RWPE2 (cell line): Measurements from ENCODE around the gene CD27.

Source experiments
- ATAC-seq: fragments of 200-7000 bp; cut with Tn5 transposase; 3 replicates; pipeline ENCODE4 v1.9.1; 2021; ENCODE audit warnings: low read depth
- DNase-seq: peaks from one replicate; pipeline ENCODE4 v3.0.0-alpha.2; 2020; ENCODE audit warnings: low spot score
- H3K27ac ChIP-seq: fragments of 450-650 bp; 2 replicates; pipeline ENCODE4 v1.5.1; 2017; ENCODE audit warnings: mild to moderate bottlenecking; ENCODE audit not compliant: poor library complexity, severe bottlenecking
- H3K27me3 ChIP-seq: fragments of 250-450 bp; sonication (Bioruptor Pico); 2 replicates; pipeline ENCODE4 v1.5.1; 2021; ENCODE audit warnings: mild to moderate bottlenecking, moderate library complexity; ENCODE audit not compliant: insufficient read depth, poor library complexity, severe bottlenecking
- H3K36me3 ChIP-seq: fragments of 250-450 bp; sonication (Bioruptor Pico); 2 replicates; pipeline ENCODE4 v1.5.1; 2020; ENCODE audit warnings: low read depth, mild to moderate bottlenecking, moderate library complexity
- H3K4me1 ChIP-seq: fragments of 250-450 bp; sonication (Bioruptor Pico); 2 replicates; pipeline ENCODE4 v1.5.1; 2021; ENCODE audit warnings: mild to moderate bottlenecking, moderate library complexity; ENCODE audit not compliant: insufficient read depth, poor library complexity, severe bottlenecking
- H3K4me3 ChIP-seq: fragments of 250-450 bp; sonication (Bioruptor Pico); 2 replicates; pipeline ENCODE4 v1.5.1; 2021; ENCODE audit warnings: mild to moderate bottlenecking, moderate library complexity; ENCODE audit not compliant: severe bottlenecking
- H3K9me3 ChIP-seq: fragments of 250-450 bp; sonication (Bioruptor Pico); 2 replicates; pipeline ENCODE4 v1.5.1; 2021; ENCODE audit warnings: mild to moderate bottlenecking, moderate library complexity; ENCODE audit not compliant: severe bottlenecking
- TF ChIP-seq, protein P1 (sequence below): fragments of 450-650 bp; IDR thresholded peaks from one replicate; pipeline ENCODE4 v1.5.1; 2017; ENCODE audit warnings: mild to moderate bottlenecking, moderate library complexity; ENCODE audit not compliant: poor library complexity, severe bottlenecking

CD27 gene

DNA sequence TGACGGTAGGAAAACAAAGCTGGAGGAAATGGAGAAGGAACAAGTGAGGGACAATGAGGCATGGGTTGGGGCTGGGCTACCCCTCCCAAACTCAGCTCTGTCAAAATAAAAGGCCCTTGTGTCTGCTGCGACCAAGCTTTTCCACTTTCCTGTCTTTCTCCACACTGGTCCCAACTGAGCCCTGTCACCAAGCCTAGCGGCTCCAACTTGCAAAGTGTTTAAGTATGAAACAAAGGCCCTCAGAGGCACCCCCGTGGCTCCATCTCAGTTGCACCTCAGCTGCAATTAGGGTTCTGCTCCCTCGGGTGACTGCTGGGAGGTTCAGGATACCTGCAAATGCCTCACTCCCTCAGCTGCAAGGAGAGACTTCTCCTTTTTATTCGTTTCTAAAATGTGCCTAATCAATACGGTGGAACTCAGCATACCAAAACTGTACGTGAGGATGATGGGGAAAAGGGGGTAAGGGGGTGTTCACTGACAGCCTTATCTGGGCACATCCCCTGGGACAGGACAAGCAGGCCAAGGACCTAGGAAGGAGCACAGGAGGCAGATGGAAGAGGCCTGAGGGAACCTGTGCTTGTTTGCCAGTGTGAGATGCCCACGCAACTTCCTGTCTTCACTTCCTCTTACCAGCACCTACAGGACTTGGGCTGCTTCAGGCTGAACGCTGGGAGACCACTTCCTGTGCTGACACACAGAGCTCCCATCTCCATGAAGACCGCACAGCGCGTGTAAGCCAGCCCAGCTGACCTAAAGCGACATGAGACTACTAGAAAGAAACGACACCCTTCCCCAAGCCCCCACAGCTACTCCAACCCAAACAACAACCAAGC, 16.9 kb downstream of the CD27 start:
- H3K27ac ChIP-seq: no peak overlapping the region
- peak; percentile 43; the same call in 2 of the 3 replicates for ATAC-seq
- TF ChIP-seq, protein P1, sequence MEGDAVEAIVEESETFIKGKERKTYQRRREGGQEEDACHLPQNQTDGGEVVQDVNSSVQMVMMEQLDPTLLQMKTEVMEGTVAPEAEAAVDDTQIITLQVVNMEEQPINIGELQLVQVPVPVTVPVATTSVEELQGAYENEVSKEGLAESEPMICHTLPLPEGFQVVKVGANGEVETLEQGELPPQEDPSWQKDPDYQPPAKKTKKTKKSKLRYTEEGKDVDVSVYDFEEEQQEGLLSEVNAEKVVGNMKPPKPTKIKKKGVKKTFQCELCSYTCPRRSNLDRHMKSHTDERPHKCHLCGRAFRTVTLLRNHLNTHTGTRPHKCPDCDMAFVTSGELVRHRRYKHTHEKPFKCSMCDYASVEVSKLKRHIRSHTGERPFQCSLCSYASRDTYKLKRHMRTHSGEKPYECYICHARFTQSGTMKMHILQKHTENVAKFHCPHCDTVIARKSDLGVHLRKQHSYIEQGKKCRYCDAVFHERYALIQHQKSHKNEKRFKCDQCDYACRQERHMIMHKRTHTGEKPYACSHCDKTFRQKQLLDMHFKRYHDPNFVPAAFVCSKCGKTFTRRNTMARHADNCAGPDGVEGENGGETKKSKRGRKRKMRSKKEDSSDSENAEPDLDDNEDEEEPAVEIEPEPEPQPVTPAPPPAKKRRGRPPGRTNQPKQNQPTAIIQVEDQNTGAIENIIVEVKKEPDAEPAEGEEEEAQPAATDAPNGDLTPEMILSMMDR: no peak
- no peaks in the 10 kb centered on the region for H3K27me3 ChIP-seq
- H3K9me3 ChIP-seq: no peaks in the 10 kb centered on the region
- H3K36me3 ChIP-seq: peaks cover 32% of the 10 kb centered on the region
- no peaks in the 10 kb centered on the region for H3K4me1 ChIP-seq
- no peak for DNase-seq
- H3K4me3 ChIP-seq: no peak overlapping the region

DNA sequence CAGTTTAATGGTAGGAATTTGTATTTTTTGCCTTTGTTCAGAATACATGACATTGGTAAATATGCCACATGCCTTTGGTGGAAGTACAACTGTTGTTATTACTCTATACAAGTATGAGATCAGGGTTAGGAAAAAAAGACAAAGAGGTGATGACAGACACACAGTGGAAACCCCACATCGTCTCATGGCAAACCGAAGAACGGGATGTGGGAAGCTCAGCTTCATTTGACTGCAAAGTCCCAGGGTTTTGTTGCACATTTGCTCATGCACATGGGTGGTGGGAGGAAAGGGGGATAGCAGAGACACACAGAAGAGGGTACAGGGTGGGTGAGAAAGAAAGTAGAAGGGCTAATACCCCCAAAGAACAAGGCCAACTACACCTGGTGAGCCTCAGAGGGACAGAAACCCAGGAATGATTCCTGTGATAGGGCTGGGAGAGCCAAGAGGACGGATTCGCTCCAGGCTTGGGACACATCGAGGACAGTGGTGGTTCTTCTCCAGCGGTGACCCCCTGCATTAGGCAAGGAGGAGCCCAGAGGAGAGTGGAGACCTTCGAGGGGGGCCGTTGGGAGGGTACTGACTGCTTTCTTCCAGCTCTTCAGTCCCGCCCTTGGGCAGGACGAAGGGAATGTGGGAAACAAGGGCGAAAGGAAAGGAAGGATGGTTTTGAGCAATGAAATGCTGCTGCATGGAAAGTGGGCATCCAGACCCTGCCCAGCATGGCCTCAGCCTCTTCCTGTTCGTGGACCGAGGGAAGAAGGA, 17.7 kb downstream of the CD27 start:
- Histone ChIP-seq H3K36me3 (peaks cover 32% of the 10 kb centered on the region), H3K4me3 (no peak overlapping the region), H3K27ac (no peak overlapping the region), H3K27me3 (no peaks in the 10 kb centered on the region), H3K4me1 (no peaks in the 10 kb centered on the region), H3K9me3 (no peaks in the 10 kb centered on the region)
- ATAC-seq (no peak), DNase-seq (no peak)
- TF ChIP-seq, protein P1: no peak

DNA sequence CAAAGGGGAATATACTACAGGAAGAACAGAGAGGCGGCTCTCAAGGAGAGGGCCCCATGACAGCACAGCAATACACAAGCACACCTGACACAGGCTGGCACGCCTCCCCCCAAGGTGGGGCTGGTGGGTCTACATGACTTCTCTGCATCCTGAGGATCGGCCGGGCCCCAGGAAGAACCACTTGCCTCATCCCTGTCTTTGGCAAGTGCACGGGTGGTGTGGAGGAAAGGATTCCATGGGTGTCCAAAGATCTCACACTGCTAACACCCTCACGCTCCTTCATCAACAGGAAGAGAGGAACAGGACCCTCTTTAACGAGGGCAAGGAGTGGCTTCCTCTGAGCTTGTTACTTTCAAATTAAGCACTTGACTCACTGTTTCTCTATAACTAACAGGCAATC, 18.5 kb downstream of the CD27 start:
- no peak for ATAC-seq
- Histone ChIP-seq H3K4me3 (no peak overlapping the region), H3K36me3 (peaks cover 32% of the 10 kb centered on the region), H3K9me3 (no peaks in the 10 kb centered on the region), H3K27ac (no peak overlapping the region), H3K27me3 (no peaks in the 10 kb centered on the region), H3K4me1 (no peaks in the 10 kb centered on the region)
- no peak for DNase-seq
- TF ChIP-seq, protein P1: no peak

GRCh38 chr12:6463858-6464257, 19.1 kb downstream of the CD27 start:
- no peaks in the 10 kb centered on the region for H3K27me3 ChIP-seq
- no peaks in the 10 kb centered on the region for H3K9me3 ChIP-seq
- H3K36me3 ChIP-seq: peaks cover 32% of the 10 kb centered on the region
- DNase-seq (no peak), ATAC-seq (no peak)
- H3K4me3 ChIP-seq: no peak overlapping the region
- H3K4me1 ChIP-seq: no peaks in the 10 kb centered on the region
- H3K27ac ChIP-seq: no peak overlapping the region
- TF ChIP-seq, protein P1: no peak
